GM23338 (cell line): ENCODE measurements around the gene TMEM51. TPM values are rescaled to one million over a fixed set of nuclear protein-coding genes. Genes with fewer than 3 reads are reported as not detected.

Experiments used
- ATAC-seq: fragments of 200-7000 bp; cut with Tn5 transposase; 3 replicates; pipeline ENCODE4 v1.9.1; 2020
- DNase-seq: peaks from one replicate; pipeline ENCODE4 v3.0.0-alpha.2; 2015; ENCODE audit warnings: low spot score
- H2AFZ ChIP-seq: fragments of 200-600 bp; sonication (generic); 2 replicates; pipeline ENCODE4 v1.8.0; 2016; ENCODE audit warnings: antibody characterized with exemption, mild to moderate bottlenecking, moderate library complexity
- H3F3A ChIP-seq: fragments of 200-600 bp; sonication (generic); replicated peaks from 2 replicates; pipeline ENCODE4 v1.8.0; 2017; ENCODE audit warnings: antibody characterized with exemption, mixed run types, low read depth
- H3K27ac ChIP-seq: fragments of 200-600 bp; sonication (generic); 2 replicates; pipeline ENCODE4 v1.6.1; 2016; ENCODE audit warnings: low read depth
- H3K27me3 ChIP-seq: fragments of 200-600 bp; sonication (generic); 2 replicates; pipeline ENCODE4 v1.8.0; 2016; ENCODE audit warnings: mild to moderate bottlenecking, mixed run types, moderate library complexity; ENCODE audit not compliant: insufficient read depth
- H3K36me3 ChIP-seq: fragments of 200-600 bp; sonication (generic); 2 replicates; pipeline ENCODE4 v1.8.0; 2016; ENCODE audit warnings: mild to moderate bottlenecking; ENCODE audit not compliant: insufficient read depth
- H3K4me1 ChIP-seq: fragments of 200-600 bp; sonication (generic); 2 replicates; pipeline ENCODE4 v1.8.0; 2016; ENCODE audit warnings: mild to moderate bottlenecking, moderate library complexity; ENCODE audit not compliant: insufficient read depth
- H3K4me2 ChIP-seq: fragments of 200-600 bp; sonication (generic); 2 replicates; pipeline ENCODE4 v1.7.1; 2017; ENCODE audit warnings: mixed run types
- H3K4me3 ChIP-seq: fragments of 200-600 bp; sonication (generic); 2 replicates; pipeline ENCODE4 v1.6.1; 2016; ENCODE audit warnings: mixed run types
- H3K79me2 ChIP-seq: fragments of 200-600 bp; sonication (generic); replicated peaks from 2 replicates; pipeline ENCODE4 v1.8.0; 2017; ENCODE audit warnings: mild to moderate bottlenecking; ENCODE audit not compliant: insufficient read depth
- H3K9me2 ChIP-seq: fragments of 200-600 bp; sonication (generic); 2 replicates; pipeline ENCODE4 v1.8.0; 2017; ENCODE audit not compliant: insufficient read depth
- H4K20me1 ChIP-seq: fragments of 200-600 bp; sonication (generic); replicated peaks from 2 replicates; pipeline ENCODE4 v1.8.0; 2017; ENCODE audit warnings: mild to moderate bottlenecking; ENCODE audit not compliant: insufficient read depth
- H3K27ac Mint-ChIP-seq: 2 replicates; pipeline ENCODE4 v1.8.0; 2020; ENCODE audit warnings: inconsistent platforms, mild to moderate bottlenecking, moderate library complexity, mixed read lengths
- H3K27me3 Mint-ChIP-seq: 3 replicates; pipeline ENCODE4 v1.8.0; 2022; ENCODE audit warnings: low read depth, mild to moderate bottlenecking, moderate library complexity, mixed read lengths, inconsistent platforms; ENCODE audit not compliant: insufficient read depth, poor library complexity
- H3K36me3 Mint-ChIP-seq: 3 replicates; pipeline ENCODE4 v1.8.0; 2021; ENCODE audit warnings: low read depth, mild to moderate bottlenecking, inconsistent platforms, moderate library complexity, mixed read lengths
- H3K4me1 Mint-ChIP-seq: 3 replicates; pipeline ENCODE4 v1.8.0; 2020; ENCODE audit warnings: mild to moderate bottlenecking, inconsistent platforms, mixed read lengths
- H3K4me3 Mint-ChIP-seq: 3 replicates; pipeline ENCODE4 v1.8.0; 2021; ENCODE audit warnings: moderate library complexity, mild to moderate bottlenecking, inconsistent platforms, mixed read lengths
- H3K9me3 Mint-ChIP-seq: 3 replicates; pipeline ENCODE4 v1.8.0; 2020; ENCODE audit warnings: moderate library complexity, mild to moderate bottlenecking, inconsistent platforms, mixed read lengths
- CREB1 ChIP-seq: fragments of 250-450 bp; sonication (Bioruptor Pico); IDR thresholded peaks from 2 replicates; pipeline ENCODE4 v1.5.0; 2020; ENCODE audit warnings: low read depth, mild to moderate bottlenecking, moderate library complexity
- ETS1 ChIP-seq: IDR thresholded peaks from 2 replicates; pipeline ENCODE4 v1.6.1; 2016; ENCODE audit warnings: antibody characterized with exemption
- EZH2 ChIP-seq: fragments of 200-600 bp; sonication (generic); IDR thresholded peaks from one replicate; pipeline ENCODE4 v1.8.0; 2017; ENCODE audit warnings: antibody characterized with exemption, mild to moderate bottlenecking, low read depth; ENCODE audit not compliant: unreplicated experiment
- EZH2phosphoT487 ChIP-seq: fragments of 200-600 bp; sonication (generic); IDR thresholded peaks from one replicate; pipeline ENCODE4 v1.8.1; 2018; ENCODE audit warnings: antibody characterized with exemption; ENCODE audit not compliant: unreplicated experiment
- JUNB ChIP-seq: IDR thresholded peaks from one replicate; pipeline ENCODE4 v1.6.1; 2016; ENCODE audit warnings: antibody characterized with exemption; ENCODE audit not compliant: unreplicated experiment
- NANOG ChIP-seq: IDR thresholded peaks from 2 replicates; pipeline ENCODE4 v1.6.1; 2016; ENCODE audit warnings: antibody characterized with exemption, borderline replicate concordance
- POLR2AphosphoS5 ChIP-seq: IDR thresholded peaks from 2 replicates; pipeline ENCODE4 v1.6.1; 2016; ENCODE audit warnings: antibody characterized with exemption, low read depth
- STAT1 ChIP-seq: IDR thresholded peaks from one replicate; pipeline ENCODE4 v1.6.1; 2016; ENCODE audit warnings: antibody characterized with exemption; ENCODE audit not compliant: unreplicated experiment
- ZNF114 ChIP-seq: fragments of 250-450 bp; sonication (Bioruptor Pico); IDR thresholded peaks from 2 replicates; pipeline ENCODE4 v1.5.0; 2020; ENCODE audit warnings: mild to moderate bottlenecking, moderate library complexity
- ZNF331 ChIP-seq: fragments of 250-450 bp; sonication (Bioruptor Pico); IDR thresholded peaks from 2 replicates; pipeline ENCODE4 v1.5.0; 2020; ENCODE audit warnings: low read depth, mild to moderate bottlenecking, moderate library complexity
- polyA plus RNA-seq: library from polyadenylated mRNA; unstranded; fragments of >200 nt; fragmentation: Nextera tagmentation; extraction: Ambion mirVana; gene quantifications from 2 replicates; pipeline ENCODE4 v1.2.1, GENCODE V29; 2016
- total RNA-seq: library from RNA; depleted of rRNA; stranded (reverse); fragments of >200 nt; shearing (Covaris generic); gene quantifications from 2 replicates; pipeline ENCODE4 v1.2.3, GENCODE V29; 2014
- TF ChIP-seq, protein P1 (sequence below): IDR thresholded peaks from one replicate; pipeline ENCODE4 v1.6.1; 2018; ENCODE audit warnings: antibody characterized with exemption; ENCODE audit not compliant: unreplicated experiment
- TF ChIP-seq, protein P2 (sequence below), 2 experiments: fragments of 200-600 bp in 1 of 2; sonication (generic) in 1 of 2; conservative IDR thresholded peaks; 2 replicates each; pipeline versions ENCODE4 v1.5.1 to v1.6.1; 2016 to 2017; ENCODE audit warnings: antibody characterized with exemption in 2 of 2, low read depth in 2 of 2, mild to moderate bottlenecking in 2 of 2, moderate library complexity in 1 of 2
- TF ChIP-seq, protein P3 (sequence below): fragments of 250-450 bp; sonication (Bioruptor Pico); IDR thresholded peaks from 2 replicates; pipeline ENCODE4 v1.5.0; 2020; ENCODE audit warnings: mild to moderate bottlenecking, moderate library complexity

Gene TMEM51
- total and polyA plus RNA-seq, 2 experiments from 2014 or later = 4.0 to 5.2 TPM

DNA sequence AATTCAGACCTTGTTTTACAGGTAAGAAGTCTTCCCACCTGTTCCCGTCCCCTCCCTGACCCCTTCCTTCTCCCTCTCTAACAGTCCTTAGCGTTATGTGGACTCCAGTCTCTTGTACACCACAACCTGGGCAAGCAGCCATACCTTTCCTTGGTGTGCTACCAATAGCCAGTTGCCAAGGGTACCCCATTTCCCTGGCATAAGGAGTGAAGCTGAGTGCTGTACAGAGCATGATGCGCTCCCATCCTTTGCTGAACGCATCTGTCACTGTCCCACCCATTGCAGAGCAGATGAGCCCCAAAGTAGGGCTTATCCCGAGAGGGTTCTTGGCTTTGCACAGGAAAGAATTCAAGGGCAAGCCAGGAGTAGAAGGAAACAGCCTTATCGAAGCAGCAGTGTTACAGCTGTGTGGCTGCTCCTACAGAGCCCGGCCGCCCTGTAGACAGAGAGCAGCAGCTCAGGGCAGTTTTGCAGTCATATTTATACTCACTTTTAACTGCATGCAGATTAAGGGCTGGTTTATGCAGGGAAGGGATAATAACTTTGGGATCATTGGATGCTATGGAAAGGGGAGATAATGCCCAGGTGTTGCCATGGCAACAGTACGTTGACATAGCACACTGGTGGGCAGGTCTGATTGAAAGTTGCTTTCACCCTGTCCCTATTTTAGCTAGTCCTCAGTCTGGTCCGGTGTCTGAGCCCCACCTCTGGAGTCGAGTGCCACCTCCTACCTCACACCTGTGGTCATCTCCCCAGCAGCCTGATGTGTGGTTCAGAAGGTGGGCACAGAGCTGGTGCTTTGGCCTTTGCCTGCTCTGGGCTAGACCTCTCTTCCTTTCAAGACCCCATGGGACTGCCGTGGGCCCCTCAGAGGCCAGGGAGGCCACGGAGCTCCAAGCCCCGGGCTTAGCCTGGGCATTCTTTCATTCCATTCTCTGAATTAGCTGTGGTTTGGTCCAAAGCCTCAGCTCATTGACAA, 98.6 kb downstream of the TMEM51 start:
- H3K27ac Mint-ChIP-seq = no peak overlapping the region
- H3K4me3 Mint-ChIP-seq = no peak overlapping the region

More for the DNA sequence above, 98.6 kb downstream of the TMEM51 start:
- Histone ChIP-seq H3K4me1 (0 out of 2 replicates have a peak, but pooled peaks cover 5% of the 10 kb centered on the region), H3K27ac (no peak overlapping the region), H4K20me1 (no peaks in the 10 kb centered on the region), H3K9me2 (no peaks in the 10 kb centered on the region), H3K36me3 (no peaks in the 10 kb centered on the region), H3K27me3 (no peaks in the 10 kb centered on the region), H3K4me3 (no peak overlapping the region), H3F3A (no peaks in the 10 kb centered on the region), H3K4me2 (no peak overlapping the region), H2AFZ (no peak overlapping the region), H3K79me2 (no peaks in the 10 kb centered on the region)
- TF ChIP-seq POLR2AphosphoS5 (no peak), ETS1 (no peak), ZNF331 (CRISPR knock-in tag) (no peak), JUNB (no peak), ZNF114 (CRISPR knock-in tag) (no peak), EZH2phosphoT487 (no peak), STAT1 (no peak), CREB1 (no peak), EZH2 (no peak), NANOG (no peak)
- TF ChIP-seq, protein P1, sequence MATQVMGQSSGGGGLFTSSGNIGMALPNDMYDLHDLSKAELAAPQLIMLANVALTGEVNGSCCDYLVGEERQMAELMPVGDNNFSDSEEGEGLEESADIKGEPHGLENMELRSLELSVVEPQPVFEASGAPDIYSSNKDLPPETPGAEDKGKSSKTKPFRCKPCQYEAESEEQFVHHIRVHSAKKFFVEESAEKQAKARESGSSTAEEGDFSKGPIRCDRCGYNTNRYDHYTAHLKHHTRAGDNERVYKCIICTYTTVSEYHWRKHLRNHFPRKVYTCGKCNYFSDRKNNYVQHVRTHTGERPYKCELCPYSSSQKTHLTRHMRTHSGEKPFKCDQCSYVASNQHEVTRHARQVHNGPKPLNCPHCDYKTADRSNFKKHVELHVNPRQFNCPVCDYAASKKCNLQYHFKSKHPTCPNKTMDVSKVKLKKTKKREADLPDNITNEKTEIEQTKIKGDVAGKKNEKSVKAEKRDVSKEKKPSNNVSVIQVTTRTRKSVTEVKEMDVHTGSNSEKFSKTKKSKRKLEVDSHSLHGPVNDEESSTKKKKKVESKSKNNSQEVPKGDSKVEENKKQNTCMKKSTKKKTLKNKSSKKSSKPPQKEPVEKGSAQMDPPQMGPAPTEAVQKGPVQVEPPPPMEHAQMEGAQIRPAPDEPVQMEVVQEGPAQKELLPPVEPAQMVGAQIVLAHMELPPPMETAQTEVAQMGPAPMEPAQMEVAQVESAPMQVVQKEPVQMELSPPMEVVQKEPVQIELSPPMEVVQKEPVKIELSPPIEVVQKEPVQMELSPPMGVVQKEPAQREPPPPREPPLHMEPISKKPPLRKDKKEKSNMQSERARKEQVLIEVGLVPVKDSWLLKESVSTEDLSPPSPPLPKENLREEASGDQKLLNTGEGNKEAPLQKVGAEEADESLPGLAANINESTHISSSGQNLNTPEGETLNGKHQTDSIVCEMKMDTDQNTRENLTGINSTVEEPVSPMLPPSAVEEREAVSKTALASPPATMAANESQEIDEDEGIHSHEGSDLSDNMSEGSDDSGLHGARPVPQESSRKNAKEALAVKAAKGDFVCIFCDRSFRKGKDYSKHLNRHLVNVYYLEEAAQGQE = no peak
- TF ChIP-seq, protein P2, sequence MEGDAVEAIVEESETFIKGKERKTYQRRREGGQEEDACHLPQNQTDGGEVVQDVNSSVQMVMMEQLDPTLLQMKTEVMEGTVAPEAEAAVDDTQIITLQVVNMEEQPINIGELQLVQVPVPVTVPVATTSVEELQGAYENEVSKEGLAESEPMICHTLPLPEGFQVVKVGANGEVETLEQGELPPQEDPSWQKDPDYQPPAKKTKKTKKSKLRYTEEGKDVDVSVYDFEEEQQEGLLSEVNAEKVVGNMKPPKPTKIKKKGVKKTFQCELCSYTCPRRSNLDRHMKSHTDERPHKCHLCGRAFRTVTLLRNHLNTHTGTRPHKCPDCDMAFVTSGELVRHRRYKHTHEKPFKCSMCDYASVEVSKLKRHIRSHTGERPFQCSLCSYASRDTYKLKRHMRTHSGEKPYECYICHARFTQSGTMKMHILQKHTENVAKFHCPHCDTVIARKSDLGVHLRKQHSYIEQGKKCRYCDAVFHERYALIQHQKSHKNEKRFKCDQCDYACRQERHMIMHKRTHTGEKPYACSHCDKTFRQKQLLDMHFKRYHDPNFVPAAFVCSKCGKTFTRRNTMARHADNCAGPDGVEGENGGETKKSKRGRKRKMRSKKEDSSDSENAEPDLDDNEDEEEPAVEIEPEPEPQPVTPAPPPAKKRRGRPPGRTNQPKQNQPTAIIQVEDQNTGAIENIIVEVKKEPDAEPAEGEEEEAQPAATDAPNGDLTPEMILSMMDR (conservative IDR thresholded peaks at IDR 0.05; ENCODE audit: low read depth in 2 of 2) = no peak
- TF ChIP-seq, protein P3, sequence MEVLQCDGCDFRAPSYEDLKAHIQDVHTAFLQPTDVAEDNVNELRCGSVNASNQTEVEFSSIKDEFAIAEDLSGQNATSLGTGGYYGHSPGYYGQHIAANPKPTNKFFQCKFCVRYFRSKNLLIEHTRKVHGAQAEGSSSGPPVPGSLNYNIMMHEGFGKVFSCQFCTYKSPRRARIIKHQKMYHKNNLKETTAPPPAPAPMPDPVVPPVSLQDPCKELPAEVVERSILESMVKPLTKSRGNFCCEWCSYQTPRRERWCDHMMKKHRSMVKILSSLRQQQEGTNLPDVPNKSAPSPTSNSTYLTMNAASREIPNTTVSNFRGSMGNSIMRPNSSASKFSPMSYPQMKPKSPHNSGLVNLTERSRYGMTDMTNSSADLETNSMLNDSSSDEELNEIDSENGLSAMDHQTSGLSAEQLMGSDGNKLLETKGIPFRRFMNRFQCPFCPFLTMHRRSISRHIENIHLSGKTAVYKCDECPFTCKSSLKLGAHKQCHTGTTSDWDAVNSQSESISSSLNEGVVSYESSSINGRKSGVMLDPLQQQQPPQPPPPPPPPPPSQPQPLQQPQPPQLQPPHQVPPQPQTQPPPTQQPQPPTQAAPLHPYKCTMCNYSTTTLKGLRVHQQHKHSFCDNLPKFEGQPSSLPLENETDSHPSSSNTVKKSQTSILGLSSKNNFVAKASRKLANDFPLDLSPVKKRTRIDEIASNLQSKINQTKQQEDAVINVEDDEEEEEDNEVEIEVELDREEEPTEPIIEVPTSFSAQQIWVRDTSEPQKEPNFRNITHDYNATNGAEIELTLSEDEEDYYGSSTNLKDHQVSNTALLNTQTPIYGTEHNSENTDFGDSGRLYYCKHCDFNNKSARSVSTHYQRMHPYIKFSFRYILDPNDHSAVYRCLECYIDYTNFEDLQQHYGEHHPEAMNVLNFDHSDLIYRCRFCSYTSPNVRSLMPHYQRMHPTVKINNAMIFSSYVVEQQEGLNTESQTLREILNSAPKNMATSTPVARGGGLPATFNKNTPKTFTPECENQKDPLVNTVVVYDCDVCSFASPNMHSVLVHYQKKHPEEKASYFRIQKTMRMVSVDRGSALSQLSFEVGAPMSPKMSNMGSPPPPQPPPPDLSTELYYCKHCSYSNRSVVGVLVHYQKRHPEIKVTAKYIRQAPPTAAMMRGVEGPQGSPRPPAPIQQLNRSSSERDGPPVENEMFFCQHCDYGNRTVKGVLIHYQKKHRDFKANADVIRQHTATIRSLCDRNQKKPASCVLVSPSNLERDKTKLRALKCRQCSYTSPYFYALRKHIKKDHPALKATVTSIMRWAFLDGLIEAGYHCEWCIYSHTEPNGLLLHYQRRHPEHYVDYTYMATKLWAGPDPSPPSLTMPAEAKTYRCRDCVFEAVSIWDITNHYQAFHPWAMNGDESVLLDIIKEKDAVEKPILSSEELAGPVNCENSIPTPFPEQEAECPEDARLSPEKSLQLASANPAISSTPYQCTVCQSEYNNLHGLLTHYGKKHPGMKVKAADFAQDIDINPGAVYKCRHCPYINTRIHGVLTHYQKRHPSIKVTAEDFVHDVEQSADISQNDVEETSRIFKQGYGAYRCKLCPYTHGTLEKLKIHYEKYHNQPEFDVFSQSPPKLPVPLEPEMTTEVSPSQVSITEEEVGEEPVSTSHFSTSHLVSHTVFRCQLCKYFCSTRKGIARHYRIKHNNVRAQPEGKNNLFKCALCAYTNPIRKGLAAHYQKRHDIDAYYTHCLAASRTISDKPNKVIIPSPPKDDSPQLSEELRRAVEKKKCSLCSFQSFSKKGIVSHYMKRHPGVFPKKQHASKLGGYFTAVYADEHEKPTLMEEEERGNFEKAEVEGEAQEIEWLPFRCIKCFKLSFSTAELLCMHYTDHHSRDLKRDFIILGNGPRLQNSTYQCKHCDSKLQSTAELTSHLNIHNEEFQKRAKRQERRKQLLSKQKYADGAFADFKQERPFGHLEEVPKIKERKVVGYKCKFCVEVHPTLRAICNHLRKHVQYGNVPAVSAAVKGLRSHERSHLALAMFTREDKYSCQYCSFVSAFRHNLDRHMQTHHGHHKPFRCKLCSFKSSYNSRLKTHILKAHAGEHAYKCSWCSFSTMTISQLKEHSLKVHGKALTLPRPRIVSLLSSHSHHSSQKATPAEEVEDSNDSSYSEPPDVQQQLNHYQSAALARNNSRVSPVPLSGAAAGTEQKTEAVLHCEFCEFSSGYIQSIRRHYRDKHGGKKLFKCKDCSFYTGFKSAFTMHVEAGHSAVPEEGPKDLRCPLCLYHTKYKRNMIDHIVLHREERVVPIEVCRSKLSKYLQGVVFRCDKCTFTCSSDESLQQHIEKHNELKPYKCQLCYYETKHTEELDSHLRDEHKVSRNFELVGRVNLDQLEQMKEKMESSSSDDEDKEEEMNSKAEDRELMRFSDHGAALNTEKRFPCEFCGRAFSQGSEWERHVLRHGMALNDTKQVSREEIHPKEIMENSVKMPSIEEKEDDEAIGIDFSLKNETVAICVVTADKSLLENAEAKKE (CRISPR knock-in tag) = no peak
- DNase-seq (no peak), ATAC-seq (no peak)
- Mint-ChIP-seq H3K9me3 (no peaks in the 10 kb centered on the region; the same call in 2 of the 3 replicates), H3K36me3 (no peaks in the 10 kb centered on the region), H3K27me3 (peaks cover 6% of the 10 kb centered on the region), H3K4me1 (peaks cover 12% of the 10 kb centered on the region)
